T-helper 17 cell (primary cell): ENCODE data around the gene ATL3. TPM values are rescaled to one million over a fixed set of nuclear protein-coding genes. Genes with fewer than 3 reads are reported as not detected.
"Not testable (repeated sequence)": the region's sequence is repeated elsewhere in the genome, so short reads cannot be mapped to it uniquely, and the experiment has no call there.

ENCODE experiments used
- ATAC-seq: fragments of 150-1000 bp; cut with Tn5 transposase; 2 replicates; pipeline ENCODE4 v1.10.0; 2021; ENCODE audit warnings: mild to moderate bottlenecking, moderate library complexity
- DNase-seq, 3 donors: peaks; one replicate each; pipeline versions ENCODE4 v3.0.0 to v3.0.0-alpha.2; 2020 to 2021
- H3K9me3 ChIP-seq: one replicate; pipeline ENCODE4 v1.7.0; 2013; ENCODE audit warnings: low read length, mild to moderate bottlenecking; ENCODE audit not compliant: control insufficient read depth, poor library complexity, severe bottlenecking
- H3K27ac Mint-ChIP-seq: one replicate; pipeline ENCODE4 v1.8.0; 2022; ENCODE audit warnings: mild to moderate bottlenecking, moderate library complexity, mixed read lengths
- H3K27me3 Mint-ChIP-seq: one replicate; pipeline ENCODE4 v1.8.0; 2022; ENCODE audit warnings: mixed read lengths
- H3K36me3 Mint-ChIP-seq: one replicate; pipeline ENCODE4 v1.8.0; 2022; ENCODE audit warnings: low read depth, mixed read lengths
- H3K4me1 Mint-ChIP-seq: one replicate; pipeline ENCODE4 v1.8.0; 2022; ENCODE audit warnings: mild to moderate bottlenecking, mixed read lengths
- H3K4me3 Mint-ChIP-seq: one replicate; pipeline ENCODE4 v1.8.0; 2022; ENCODE audit warnings: mild to moderate bottlenecking, moderate library complexity, mixed read lengths
- total RNA-seq, 4 donors: library from RNA in 2 of 4; stranded (reverse) in 2 of 4; gene quantifications; one replicate each; pipeline ENCODE4 v1.2.3 and lab custom pipeline; 2022 to 2026

Gene ATL3
- total RNA-seq, 2 donors from 2014 or later, result 30.7 to 32.8 TPM

DNA sequence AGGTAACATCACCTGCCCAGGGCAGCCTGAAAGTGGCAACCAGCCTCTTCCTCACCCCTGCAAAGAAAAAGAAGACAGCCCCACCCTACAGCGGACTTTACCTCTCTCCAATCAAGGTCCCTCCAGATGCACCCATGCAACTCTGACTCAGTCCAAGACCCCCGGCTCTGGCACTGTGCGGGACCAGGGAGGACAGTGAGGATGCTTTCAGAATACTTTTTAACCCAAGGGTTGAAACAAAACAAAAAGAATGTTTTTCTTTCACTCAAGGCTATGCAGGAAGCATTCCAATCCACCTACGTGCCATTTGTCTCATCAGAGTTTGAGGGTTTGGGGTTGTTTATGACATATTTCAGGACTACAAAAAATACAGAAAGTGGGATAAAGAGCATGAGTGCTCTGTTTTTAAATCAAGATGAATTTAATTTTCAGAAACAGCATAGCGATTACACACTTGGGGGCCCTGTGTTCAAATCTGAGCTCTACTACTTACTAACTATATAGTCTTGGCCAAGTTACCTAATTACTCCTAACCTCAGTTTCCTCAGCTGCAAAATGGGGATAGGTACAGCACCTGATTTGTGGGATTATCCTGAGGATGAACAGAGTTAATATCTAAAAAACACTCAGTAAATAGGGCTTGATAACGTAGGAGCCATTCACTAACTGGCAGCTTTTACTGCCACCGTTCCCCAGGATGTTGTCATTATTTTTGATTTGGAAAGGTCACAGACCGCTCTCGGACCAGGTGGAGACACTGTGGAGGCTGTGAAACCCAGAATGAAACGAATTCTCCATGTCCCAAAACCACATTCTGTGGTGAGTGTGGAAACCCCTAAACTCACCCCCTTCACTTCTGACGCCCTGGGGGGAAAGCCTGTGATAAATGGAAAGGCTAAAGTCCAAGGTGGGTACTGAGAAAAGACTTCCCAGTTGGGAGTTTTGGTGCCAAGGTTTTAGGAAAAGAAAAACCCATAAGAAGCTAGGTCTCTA, 62.5 kb downstream of the ATL3 start:
- Mint-ChIP-seq H3K4me1 (peaks cover 15% of the 10 kb centered on the region), H3K27ac (peak overlapping the region; percentile 78), H3K36me3 (no peaks in the 10 kb centered on the region), H3K27me3 (no peaks in the 10 kb centered on the region), H3K4me3 (no peak overlapping the region)
- H3K9me3 ChIP-seq, result no peaks in the 10 kb centered on the region
- DNase-seq (no peak), ATAC-seq (no peak)

DNA sequence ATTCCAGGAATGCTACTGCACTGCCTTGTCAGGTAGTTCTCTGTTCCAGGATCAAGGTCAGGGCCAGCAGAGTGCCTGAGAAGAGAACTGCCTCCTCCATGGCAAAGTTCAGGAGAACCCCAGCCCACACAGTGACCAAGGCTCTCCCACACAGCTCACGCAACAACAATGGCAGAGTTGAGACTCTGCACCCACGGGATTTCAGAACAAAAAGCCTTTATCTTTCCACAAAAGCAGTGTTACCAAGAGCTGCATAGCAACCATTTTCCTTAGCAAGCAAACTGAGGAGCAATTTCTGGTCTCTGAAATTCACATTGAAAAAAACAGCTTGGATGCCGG, 68.0 kb downstream of the ATL3 start:
- Mint-ChIP-seq H3K27ac (peak overlapping the region; percentile 32), H3K36me3 (peaks cover 2% of the 10 kb centered on the region)
- ATAC-seq, result no peak

DNA sequence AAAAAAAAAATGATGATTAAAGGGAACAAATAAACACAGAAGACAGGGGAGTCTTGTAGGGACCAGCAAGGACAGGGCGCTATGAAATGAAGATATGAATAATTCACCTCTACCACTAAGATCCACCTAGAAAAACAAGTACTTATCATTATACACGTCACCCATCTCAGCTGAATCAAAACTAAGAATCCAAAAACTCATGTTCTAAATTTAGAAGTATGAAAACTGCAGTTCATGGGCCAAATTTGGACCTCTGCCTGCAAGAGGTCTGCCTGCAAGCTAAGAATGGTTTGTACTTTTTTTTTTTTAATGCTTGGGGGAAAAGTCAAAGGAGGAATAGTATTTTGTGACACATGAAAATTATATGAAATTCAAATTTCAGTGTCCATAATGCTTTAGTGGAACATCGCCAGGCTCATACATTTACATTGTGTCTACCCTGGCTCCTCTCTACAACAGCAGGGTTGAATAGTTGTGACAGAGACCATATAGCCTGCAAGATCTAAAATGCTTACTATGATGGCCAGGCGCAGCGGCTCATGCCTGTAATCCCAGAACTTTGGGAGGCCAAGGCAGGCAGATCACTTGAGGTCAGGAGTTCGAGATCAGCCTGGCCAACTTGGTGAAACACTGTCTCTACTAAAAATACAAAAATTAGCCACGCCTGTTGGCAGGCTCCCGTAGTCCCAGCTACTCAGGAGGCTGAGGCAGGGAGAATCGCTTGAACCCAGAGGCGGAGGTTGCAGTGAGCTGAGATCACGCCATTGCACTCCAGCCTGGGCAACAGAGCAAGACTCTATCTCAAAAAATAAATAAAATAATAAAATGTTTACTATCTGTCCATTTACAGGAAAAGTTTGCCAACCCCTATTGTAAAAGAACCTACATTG, 68.6 kb downstream of the ATL3 start:
- not testable (repeated sequence) for ATAC-seq, H3K9me3 ChIP-seq, H3K4me1 Mint-ChIP-seq, H3K4me3 Mint-ChIP-seq, H3K36me3 Mint-ChIP-seq, H3K27me3 Mint-ChIP-seq, DNase-seq
- H3K27ac Mint-ChIP-seq, result peak overlapping the region; percentile 32

More for the DNA sequence above, 68.0 kb downstream of the ATL3 start:
- H3K4me3 Mint-ChIP-seq, result no peak overlapping the region
- H3K27me3 Mint-ChIP-seq, result no peaks in the 10 kb centered on the region
- H3K9me3 ChIP-seq, result no peaks in the 10 kb centered on the region
- DNase-seq, result no peak
- peaks cover 2% of the 10 kb centered on the region for H3K4me1 Mint-ChIP-seq

DNA sequence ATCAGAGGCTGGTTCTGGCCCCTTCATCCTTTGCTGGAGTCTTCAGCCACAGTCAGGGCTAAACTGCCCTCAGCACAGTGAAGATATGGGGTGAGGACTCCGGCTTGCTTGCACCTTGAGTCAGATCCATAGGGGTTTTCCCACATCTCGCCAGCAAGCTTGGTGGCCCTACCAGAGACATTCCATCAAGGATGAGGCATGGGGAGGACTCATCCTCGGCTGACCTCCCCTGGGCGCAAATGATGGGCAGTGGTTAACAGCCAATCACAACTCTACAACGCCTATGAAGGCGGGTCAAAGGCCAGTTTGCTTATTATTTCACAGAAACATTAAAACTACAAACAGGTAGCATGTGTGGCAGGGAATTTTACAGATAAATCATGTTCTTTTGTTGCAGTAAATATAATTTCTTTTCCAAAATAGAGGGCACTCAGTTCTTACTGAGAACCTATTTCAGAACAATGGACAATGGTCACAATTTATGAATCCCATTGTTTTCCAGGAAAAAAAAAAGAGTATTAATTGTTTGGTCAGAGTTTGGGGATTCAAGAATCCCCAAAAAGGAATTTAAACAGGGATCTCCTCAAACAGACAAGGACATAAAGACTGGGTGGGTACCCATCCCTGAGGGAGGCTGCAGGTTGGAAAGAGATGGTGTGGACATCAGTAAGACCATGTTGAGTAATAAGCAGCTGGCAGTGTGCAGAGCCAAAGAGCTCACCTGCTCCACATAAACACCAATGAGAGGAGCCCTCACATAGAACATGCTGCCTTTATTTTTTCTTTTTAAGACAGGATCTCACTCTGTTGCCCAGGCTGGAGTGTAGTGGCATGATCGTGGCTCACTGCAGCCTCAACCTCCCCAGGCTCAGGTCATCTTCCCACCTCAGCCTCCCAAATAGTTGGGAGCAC, 71.7 kb downstream of the ATL3 start:
- Mint-ChIP-seq H3K36me3 (peaks cover 2% of the 10 kb centered on the region), H3K4me1 (peaks cover 1% of the 10 kb centered on the region), H3K4me3 (no peak overlapping the region), H3K27me3 (no peaks in the 10 kb centered on the region), H3K27ac (peak overlapping the region; percentile 21)
- DNase-seq (no peak), ATAC-seq (no peak)
- H3K9me3 ChIP-seq, result no peaks in the 10 kb centered on the region

DNA sequence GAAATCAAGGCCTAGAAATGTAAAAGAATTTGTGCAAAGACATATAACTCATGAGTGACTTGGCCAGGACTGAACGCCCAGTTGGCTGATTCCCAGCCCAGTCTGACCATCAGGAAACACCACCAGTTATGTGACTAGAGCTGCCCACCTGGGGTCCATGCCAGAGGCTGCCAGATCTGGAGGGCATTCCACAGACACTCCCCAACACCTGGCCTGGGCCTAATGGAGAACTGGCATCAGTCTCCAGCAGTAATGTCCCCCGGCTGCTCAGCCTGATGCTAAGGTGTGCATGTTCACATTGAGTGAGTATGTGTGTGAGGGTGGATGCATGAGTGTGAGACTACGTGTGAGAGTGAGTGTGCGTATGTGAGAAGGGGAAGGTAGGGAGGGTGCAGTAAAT, 72.6 kb downstream of the ATL3 start:
- Mint-ChIP-seq H3K27me3 (no peaks in the 10 kb centered on the region), H3K36me3 (peaks cover 2% of the 10 kb centered on the region), H3K27ac (no peak overlapping the region), H3K4me3 (no peak overlapping the region), H3K4me1 (peaks cover 8% of the 10 kb centered on the region)
- DNase-seq, result no peak
- H3K9me3 ChIP-seq, result no peaks in the 10 kb centered on the region
- no peak for ATAC-seq

DNA sequence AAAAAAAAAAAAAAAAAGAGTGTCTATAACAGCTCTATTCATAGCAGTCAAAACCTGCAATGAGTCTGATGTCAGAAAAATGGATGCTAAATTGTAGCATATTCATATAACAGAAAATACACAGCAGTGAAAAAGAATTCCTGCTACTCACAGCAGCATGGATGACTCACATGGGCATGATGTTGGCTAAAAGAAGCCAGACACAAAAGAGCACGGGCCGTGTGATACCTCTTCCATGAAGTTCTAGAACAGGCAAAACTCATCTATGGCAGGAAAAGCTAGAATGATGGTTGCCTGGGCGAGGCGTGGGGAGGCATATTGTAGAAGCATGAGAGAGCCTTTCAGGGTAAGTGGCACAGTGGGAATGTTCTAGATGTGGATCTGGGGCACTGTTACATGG, 75.9 kb downstream of the ATL3 start:
- H3K9me3 ChIP-seq, result no peaks in the 10 kb centered on the region
- Mint-ChIP-seq H3K4me3 (no peak overlapping the region), H3K27ac (no peak overlapping the region), H3K36me3 (peaks cover 5% of the 10 kb centered on the region), H3K27me3 (no peaks in the 10 kb centered on the region), H3K4me1 (peaks cover 8% of the 10 kb centered on the region)
- ATAC-seq, result no peak
- no peak for DNase-seq

DNA sequence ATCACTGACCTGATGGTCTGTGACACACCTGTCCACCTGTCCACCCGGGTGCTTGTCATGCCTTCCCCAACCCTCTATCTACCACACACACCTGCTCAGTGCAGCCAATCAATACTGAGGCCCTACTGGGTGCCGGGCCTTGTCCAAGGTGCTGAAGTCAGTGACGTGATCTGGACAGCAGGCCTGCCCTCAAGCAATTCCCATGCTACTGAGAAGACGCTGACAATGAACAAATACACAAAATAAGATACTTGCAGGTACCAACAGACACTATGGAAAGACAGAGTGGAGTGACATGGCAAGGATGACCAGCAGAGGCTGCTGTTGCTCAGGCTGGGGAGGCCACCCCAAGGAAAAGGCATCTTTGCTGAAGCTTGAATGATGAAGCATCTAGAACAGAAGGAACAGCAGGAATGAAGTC, 78.2 kb downstream of the ATL3 start:
- ATAC-seq (no peak), DNase-seq (no peak)
- peak overlapping the region; percentile 0 for H3K27ac Mint-ChIP-seq
- H3K9me3 ChIP-seq, result no peaks in the 10 kb centered on the region
- no peak overlapping the region for H3K4me3 Mint-ChIP-seq
- no peaks in the 10 kb centered on the region for H3K27me3 Mint-ChIP-seq
- peaks cover 6% of the 10 kb centered on the region for H3K36me3 Mint-ChIP-seq
- H3K4me1 Mint-ChIP-seq, result peaks cover 10% of the 10 kb centered on the region

DNA sequence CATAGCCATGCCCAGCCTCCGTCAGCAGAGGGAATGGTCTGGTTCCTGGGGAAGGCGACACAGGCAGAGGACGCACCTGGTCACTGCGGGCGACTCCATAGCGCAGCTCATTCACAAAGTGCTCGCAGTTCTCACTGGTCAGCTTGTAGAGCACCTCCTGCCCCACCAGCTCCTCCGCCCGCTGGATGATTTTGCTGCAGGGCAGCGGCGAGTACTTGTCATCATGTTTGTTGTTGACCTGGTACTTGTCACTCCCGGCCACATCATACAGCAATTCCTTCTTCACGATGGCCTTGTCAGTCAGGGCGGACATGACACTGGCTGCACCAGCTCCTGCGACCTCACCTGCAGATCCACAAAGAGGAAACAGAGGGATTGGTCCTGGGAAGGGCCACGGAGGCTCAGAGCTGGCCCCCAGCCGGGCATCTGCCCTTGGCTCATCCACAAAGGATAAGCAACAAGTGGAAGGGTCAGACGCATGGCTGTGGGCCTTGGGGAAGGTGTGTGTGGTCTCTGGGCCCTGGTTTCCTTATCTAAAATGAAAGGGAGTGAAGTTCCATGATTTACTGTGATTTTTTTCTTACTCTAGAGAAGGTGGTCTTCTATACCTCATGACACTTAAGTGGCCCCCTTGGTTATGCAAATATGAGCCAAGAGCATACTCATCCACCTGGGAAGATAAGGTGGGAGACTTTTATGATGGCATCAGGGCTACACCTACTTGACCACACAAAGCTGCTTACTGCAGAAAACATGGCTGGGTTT, 81.0 kb downstream of the ATL3 start:
- Mint-ChIP-seq H3K27ac (no peak overlapping the region), H3K4me1 (peaks cover 10% of the 10 kb centered on the region), H3K4me3 (peak overlapping the region; percentile 1), H3K27me3 (no peaks in the 10 kb centered on the region), H3K36me3 (peaks cover 6% of the 10 kb centered on the region)
- ATAC-seq (no peak), DNase-seq (no peak)
- H3K9me3 ChIP-seq, result no peaks in the 10 kb centered on the region

DNA sequence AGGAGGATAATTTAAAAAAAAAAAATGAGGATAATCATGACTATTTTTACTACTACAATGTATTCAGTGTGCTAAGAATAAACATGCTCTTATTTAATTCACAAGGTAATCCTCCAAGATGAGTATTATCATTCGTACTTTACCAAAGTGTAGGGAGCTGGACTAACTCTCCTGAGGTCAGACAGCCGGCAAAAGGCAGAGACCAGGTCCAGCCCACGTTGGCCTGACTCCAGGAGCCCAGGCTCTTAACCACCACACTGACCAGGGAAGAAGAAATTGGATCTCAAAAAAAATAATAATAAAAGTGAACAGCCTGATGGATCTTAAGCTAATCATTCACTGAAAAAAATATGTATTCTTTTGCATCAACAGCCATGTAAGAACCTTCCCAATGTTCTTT, 82.2 kb downstream of the ATL3 start:
- Mint-ChIP-seq H3K27ac (no peak overlapping the region), H3K4me3 (no peak overlapping the region), H3K4me1 (peaks cover 6% of the 10 kb centered on the region), H3K36me3 (peaks cover 6% of the 10 kb centered on the region), H3K27me3 (no peaks in the 10 kb centered on the region)
- no peaks in the 10 kb centered on the region for H3K9me3 ChIP-seq
- DNase-seq (no peak), ATAC-seq (no peak)

DNA sequence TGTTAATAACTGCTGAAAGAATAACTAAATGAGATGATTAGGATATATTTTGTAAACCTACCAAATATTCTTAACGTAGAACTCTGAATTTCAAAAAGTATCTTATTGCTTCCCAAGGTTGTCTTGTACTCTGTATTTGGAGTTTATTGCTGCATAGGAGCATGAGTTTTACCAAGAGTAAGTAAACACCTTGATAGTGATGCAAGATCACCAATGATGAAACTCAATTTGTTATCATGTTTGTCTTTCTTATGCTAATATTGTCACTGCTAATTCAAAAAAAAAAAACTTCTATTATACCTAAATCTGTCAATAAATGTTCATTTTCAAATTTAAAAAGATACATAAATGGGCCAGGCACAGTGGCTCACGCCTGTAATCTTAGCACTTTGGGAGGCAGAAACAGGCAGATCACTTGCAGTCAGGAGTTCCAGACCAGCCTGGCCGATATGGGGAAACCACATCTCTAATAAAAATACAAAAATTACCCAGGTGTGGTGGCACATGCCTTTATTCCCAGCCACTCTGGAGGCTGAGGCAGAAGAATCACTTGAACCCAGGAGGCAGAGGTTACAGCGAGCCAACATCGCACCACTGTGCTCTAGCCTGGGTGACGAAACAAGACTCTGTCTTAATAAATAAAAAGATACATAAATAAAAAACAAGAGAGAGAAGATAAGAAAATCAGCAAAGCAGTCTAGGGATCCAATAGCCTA, 84.6 kb downstream of the ATL3 start:
- Mint-ChIP-seq H3K4me3 (no peak overlapping the region), H3K27me3 (no peaks in the 10 kb centered on the region), H3K4me1 (peaks cover 10% of the 10 kb centered on the region), H3K36me3 (peaks cover 6% of the 10 kb centered on the region), H3K27ac (no peak overlapping the region)
- DNase-seq, result no peak
- no peaks in the 10 kb centered on the region for H3K9me3 ChIP-seq
- ATAC-seq, result no peak

DNA sequence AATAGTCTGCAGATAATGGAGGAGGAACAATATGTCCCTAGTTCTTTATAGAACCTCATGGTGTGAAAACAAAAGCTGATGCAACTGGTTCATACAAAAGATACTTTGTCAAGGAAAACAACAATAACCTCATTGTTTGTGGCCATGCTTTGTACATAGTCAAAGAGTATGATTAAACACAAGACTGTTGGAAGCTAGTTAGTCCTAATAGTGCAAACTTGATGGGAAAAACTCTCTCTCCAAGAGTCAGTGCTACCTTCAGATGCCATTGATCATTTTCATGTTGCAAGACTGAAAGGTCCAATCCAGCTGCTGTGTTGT, 87.9 kb downstream of the ATL3 start:
- DNase-seq (no peak), ATAC-seq (no peak)
- Mint-ChIP-seq H3K4me3 (no peak overlapping the region), H3K4me1 (peaks cover 8% of the 10 kb centered on the region), H3K36me3 (no peaks in the 10 kb centered on the region), H3K27ac (peak overlapping the region; percentile 44), H3K27me3 (no peaks in the 10 kb centered on the region)
- no peaks in the 10 kb centered on the region for H3K9me3 ChIP-seq

DNA sequence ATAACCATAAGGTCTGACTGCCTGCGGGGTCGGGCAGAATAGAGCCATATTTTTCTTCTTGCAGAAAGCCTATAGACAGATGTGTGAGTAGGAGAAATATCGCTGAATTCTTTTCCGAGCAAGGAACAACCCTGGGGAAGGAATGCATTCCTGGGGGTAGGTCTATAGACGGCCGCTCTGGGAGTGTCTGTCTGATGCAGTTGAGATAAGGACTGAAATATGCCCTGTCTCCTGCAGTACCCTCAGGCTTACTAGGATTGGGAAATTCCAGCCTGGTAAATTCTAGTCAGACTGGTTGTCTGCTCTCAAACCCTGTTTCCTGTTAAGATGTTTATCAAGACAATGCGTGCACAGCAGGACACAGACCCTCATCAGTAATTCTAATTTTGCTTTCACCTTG, 90.0 kb downstream of the ATL3 start:
- not testable (repeated sequence) for H3K4me3 Mint-ChIP-seq, DNase-seq, H3K27me3 Mint-ChIP-seq, H3K36me3 Mint-ChIP-seq, ATAC-seq, H3K27ac Mint-ChIP-seq, H3K4me1 Mint-ChIP-seq, H3K9me3 ChIP-seq
